GM18526 (cell line): ENCODE measurements around the gene DOCK6.

ENCODE experiments used
- POLR2A ChIP-seq: IDR thresholded peaks from 3 replicates; pipeline ENCODE4 v1.6.1; 2011; ENCODE audit not compliant: insufficient read length; ENCODE audit errors: extremely low read depth

Gene DOCK6

DNA sequence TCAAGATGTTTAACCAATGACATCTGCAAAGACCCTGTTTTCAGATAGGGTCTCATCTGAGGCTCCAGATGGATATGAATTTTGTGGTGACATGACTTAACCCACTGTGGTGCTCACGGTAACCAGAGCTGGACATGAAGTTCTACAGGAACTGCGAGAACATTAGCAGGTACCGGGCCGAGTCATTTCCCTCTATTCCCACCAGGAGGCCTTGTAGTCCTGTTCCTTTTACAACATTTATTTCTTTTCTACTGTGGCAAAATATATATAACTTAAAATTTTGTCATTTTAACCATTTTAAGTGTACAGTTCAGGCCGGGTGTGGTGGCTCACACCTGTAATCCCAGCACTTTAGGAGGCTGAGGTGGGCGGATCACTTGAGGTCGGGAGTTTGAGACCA is 26.0 kb upstream of the DOCK6 start:
- no peak for TF ChIP-seq POLR2A

DNA sequence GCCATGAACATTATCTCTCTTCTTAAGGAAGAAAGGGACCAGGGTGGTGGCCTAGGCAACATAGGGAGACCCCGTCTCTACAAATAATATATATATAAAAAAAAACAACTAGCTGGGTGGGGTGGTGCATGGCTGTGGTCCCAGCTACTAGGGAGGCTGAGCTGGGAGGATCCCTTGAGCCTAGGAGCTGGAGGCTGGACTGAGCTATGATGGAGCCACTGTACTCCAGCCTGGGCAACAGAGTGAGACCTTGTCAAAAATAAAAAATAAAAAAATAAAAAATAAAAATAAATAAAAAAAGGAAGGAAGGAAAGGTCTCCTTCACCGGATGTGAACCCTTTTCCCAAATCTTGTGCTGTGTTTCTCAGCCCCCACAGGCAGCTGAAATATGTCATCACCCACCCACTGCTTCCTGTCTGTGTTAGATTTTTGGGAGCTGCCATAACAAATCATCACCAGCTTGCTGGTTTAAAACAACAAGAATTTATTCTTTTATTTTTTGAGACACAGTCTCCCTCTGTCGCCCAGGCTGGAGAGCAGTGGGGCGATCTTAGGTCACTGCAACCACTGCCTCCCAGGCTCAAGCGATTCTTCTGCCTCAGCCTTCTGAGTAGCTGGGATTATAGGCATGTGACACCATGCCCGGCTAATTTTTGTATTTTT is 24.1 kb upstream of the DOCK6 start:
- TF ChIP-seq POLR2A, result no peak

DNA sequence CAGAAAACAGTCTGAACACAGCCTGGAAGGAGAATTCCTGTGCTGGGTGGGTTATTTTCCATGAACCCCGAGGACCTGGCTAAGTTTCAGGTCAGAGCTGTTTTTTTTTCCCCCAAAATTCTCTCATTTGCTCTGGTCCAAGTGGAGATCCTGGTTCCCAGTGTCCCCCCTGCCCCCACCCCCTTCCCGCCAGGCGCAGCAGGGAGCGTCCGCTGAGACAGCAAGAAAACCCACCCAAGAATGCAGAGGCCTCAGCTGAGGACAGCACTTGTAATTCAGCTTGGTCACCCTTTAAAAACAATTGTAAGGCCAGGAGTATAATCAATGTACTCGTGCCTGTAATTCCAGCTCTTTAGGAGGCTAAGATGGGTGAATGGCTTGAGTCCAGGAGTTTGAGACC is 22.2 kb upstream of the DOCK6 start:
- TF ChIP-seq POLR2A, result no peak

DNA sequence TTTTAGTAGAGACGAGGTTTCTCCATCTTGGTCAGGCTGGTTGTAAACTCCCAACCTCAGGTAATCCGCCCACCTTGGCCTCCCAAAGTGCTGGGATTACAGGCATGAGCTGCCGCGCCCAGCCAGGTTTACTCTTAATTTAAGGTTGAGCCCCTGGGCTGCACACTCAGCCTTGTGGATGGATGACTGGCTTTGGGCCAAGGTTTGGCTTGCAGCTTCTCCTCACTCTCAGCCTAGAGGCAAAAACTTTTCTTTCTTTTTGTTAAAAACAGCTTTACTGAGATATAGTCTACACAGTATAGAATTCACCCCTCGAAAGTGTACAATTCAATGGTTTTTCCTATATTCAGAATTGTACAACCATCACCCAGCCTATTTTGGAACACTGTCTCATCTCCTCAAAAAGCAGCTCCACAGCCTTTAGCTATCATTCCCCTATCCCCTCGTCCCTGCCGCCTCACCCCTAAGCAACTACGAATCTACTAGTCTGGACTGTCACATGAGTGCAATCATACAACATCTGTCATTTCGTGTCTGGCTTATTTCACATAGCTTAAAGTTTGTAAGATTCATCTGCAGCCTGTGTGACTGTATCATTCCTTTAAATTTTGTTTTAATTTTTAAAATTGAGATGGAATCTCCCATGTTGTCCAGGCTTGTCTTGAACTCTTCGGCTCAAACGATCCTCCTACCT is 19.2 kb upstream of the DOCK6 start:
- TF ChIP-seq POLR2A, result no peak

DNA sequence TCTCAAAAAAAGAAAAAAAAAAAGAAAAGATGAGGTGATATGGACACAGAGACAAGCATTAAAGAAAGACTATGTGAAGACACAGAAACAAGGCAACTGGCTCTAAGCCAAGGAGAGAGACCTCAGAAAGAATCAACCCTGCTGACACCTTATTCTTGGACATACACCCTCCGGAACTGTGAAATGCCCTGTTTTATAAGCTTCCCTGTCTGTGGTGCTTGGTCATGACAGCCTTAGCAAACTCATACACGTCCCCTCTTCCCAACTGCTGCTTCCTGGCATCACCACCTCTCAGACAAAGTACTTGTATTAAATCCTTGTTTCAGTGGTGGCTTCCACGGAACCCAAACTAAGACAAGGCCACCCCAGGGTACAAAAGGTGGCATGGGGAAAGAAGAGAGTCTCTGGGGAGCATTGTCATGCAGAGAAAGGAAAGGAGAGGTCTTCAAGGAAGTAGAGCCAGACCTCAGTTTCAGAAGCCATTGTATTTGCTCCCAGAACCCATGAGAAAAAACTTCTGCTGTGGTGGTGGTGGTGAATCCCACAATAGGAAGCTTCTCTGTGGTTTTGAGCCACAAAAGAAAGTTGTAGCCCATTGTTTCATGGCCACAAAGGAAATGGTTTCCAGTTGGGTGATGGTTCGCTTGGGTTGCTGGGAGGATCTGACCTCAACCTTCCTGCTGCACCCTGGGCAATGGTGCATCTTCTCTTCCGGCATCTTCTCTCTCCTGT is 17.3 kb upstream of the DOCK6 start:
- TF ChIP-seq POLR2A, result no peak

DNA sequence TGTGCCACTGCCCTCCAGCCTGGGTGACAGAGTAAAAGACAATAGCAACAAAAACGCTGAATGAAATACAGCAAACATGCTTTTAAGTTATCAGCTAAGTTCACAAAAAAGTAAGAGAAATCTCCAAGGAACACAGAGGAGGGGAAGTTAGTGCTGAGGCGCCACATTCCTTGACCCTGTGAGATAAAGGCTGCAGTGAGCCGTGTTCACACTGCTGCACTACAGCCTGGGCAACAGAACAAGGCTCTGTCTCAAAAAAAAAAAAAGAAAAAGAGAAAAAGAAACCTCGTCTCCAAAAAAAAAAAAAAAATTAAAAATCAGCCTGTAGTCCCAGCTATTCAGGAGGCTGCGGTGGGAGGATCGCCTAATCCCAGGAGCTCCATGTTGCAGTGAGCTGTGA is 16.3 kb upstream of the DOCK6 start:
- no peak for TF ChIP-seq POLR2A

DNA sequence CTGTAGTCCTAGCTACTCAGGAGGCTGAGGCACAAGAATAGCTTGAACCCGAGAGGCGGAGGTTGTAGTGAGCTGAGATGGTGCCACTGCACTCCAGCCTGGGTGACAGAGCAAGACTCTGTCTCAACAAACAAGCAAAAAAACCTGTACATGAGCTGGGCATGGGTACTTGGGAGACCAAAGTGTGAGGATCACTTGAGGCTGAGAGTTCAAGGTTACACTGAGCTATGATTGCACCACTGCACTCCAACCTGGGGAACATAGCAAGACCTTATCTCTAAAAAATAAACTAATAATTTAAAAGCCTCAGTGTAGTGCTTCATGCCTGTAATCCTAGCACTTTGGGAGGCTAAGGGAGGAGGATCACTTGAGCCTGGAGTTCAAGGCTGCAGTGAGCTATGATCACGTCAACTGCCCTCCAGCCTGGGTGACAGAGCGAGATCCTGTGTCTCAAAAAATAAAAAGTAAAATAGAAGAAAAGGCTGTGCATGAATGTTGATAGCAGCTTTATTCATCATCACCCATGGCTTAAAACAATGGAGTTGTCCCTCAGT is 12.3 kb upstream of the DOCK6 start:
- TF ChIP-seq POLR2A, result no peak

DNA sequence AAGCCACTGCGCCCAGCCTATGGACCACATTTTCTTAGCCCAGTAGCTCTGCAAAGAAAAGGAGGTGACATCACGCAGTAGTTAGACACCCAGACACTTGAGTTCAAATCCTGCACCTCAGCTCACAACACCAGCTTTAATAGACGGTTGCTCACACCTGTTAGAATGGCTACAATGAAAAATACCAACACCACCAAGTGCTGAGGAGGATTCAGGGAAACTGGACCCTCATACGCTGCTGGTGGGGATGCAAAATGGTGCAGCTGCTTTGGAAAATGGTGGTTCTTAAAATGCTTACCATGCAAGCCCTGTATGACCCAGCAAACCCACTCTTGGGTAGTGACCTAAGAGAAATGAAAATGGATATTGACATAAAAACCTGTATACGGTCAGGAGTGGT is 11.7 kb upstream of the DOCK6 start:
- TF ChIP-seq POLR2A, result no peak

DNA sequence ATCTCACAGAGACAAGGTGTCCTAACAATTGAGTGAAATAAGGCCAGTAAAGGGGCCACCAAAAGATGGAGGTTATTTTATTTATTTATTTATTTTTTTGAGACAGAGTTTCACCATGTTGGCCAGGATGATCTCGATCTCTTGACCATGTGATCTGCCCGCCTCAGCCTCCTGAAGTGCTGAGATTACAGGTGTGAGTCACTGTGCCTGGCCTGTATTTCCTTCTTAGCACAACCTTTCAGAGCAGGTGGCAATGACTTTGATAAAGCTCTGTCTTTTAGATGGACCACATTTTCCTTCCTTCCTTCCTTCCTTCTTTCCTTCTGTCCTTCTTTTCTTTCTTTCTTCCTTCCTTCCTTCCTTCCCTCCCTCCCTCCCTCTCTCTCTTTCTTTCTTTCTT is 11.0 kb upstream of the DOCK6 start:
- no peak for TF ChIP-seq POLR2A

DNA sequence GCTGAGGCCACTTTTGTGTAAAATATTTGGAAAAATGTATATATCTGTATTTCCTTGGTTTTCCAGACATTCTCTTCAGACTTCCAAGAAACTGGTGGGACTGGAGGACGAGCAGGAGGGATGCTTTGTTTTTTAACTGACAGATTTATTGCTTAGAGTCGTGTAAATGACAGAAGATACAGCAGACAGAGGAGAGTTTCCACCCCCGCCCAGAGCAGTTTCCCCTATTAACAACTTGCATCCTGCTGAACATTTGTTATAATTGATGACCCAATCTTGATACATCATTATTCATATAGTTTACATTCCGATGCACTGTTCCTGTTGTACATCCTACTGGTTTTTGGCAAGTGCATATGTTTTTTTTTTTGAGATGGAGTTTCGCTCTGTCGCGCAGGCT is 7.1 kb upstream of the DOCK6 start:
- TF ChIP-seq POLR2A, result no peak

DNA sequence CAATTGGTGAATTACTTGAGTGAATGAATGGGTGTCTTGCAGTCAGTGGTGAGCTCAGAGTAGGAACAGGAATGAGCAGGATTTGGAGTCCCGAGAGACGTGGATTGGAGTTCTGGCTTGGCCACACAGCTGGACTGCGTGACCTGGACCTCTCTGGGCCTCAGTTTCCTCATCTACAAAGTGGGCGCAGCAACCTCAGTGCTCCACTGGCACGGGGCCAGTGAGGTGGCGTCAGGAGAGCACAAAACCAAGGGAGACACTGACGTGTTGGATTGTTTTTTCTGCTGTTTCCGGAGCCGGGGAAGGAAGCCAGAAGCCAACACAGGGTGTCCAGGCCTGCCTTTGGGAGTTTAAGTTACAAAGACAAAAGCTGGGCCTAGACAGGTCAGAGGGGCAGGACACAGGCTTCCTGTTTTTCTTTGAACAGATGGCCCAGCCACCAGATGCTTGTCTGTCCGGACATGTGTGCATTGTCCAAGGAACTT is 6.5 kb upstream of the DOCK6 start:
- no peak for TF ChIP-seq POLR2A

DNA sequence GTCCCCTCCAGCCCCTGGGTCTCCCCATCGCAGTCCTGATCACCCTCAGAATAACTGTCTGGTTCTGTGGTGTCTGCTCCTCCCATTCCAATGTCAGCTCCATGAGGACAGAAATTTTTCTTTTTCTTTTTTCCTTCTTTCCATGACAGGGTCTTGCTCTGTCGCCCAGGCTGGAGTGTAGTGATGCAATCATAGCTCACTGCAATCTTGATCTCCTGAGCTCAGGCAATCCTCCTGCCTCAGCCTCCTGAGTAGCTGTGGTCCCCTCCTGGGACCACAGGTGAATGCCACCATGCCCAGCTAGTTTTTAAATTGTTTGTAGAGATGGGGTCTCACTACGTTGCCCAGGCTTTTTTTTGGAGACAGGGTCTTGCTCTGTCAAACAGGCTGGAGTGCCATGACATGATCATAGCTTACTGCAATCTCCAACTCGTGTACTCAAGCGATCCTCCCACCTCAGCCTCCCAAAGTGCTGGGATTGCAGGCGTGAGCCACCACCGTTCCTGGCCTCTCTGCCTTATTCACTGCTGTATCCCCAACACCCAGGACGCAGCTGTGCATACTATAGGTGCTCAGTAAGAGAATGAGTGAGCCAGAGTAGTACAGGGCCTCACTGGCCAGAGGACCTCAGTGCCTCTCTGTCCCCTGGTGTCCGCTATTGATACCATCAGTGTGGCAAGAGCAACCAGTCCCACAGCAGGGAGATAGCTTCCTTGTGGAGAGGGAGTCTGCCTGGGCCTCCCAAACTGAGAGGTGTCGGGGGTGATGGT is 5.2 kb upstream of the DOCK6 start:
- TF ChIP-seq POLR2A, result no peak

DNA sequence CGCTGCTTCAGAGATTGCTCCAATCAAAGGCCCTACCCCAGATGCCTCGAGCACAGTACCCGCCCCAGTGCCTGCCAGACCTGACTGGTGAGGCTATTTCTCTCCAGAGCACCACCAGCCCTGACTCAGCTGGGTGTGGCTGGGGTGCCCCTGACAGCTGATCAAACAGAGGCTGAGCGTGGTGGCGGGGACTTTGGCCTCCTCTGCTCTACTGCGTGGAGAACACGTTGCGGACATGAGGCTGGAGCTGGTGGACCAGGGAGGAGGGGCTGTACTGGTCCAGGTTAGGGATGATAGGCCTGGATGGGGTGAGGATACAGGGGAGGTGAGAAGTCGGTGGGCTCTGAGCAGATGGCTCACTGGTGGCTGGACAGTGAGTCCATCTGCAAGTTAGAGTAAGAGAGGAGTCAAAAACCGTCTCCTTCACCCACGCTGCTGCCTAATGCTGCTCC is 3.5 kb upstream of the DOCK6 start:
- TF ChIP-seq POLR2A, result no peak

DNA sequence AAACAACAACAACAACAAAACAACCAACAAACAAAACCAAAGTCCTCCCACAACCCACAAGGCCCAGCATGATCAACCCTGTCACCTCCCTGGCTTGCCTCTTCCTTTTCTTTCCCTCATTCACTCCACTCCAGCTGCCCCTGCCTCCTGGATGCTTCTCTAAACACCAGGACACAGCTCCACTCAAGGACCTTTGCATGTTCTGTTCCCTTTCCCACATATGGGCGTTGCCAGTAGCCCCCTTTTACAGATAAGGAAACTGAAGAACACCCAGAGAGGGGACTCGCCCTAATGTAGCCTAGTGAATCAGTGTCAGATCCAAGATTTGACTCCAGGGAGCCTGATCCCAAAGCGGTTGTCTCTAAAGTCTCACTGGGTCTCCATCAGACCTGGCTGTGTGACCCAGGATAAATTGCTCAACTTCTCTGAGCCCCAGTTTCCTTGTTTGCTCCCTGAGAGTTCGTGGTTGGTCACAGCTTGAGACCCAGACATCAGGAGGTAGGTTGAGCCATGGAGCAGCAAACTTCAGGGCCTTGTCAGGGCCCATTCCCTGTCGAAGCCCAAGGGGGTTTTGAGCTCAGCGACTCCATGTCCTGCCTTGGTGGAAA is 3.0 kb upstream of the DOCK6 start:
- no peak for TF ChIP-seq POLR2A
